ENCODE results near the gene CACNA2D3.

- TF ChIP-seq CTCF (IDR thresholded peaks at IDR 0.05) = no peak
- TF ChIP-seq POLR2A (IDR thresholded peaks at IDR 0.05) = no peak
- TF ChIP-seq EP300 (IDR thresholded peaks at IDR 0.05; ENCODE audit: low read depth) = no peak
Measured at GRCh38 chr3:54632834-54633233, 510.5 kb downstream of the CACNA2D3 start.

Measured in transverse colon (tissue), 3 donors.